HAP-1 (cell line): Measurements from ENCODE around the gene GNPAT.
A peak's percentile ranks its signal among the peaks of the same experiment; 100 is the strongest.

Source experiments
- DNase-seq, 2 experiments: peaks; one replicate each; pipeline ENCODE4 v3.0.0-alpha.2; 2016 to 2020; ENCODE audit warnings: low spot score in 2 of 2
- H3K27me3 ChIP-seq: fragments of 250-450 bp; sonication (Bioruptor Pico); 2 replicates; pipeline ENCODE4 v1.5.1; 2020; ENCODE audit warnings: low read depth, mild to moderate bottlenecking, moderate library complexity
- H3K36me3 ChIP-seq: fragments of 250-450 bp; sonication (Bioruptor Pico); replicated peaks from 2 replicates; pipeline ENCODE4 v1.5.1; 2020; ENCODE audit warnings: mild to moderate bottlenecking
- H3K4me1 ChIP-seq: fragments of 250-450 bp; sonication (Bioruptor Pico); 2 replicates; pipeline ENCODE4 v1.5.1; 2020; ENCODE audit warnings: mild to moderate bottlenecking
- H3K4me3 ChIP-seq: fragments of 250-450 bp; sonication (Bioruptor Pico); 2 replicates; pipeline ENCODE4 v1.5.1; 2020; ENCODE audit warnings: mild to moderate bottlenecking, moderate library complexity
- H3K9me3 ChIP-seq: fragments of 250-450 bp; sonication (Bioruptor Pico); 2 replicates; pipeline ENCODE4 v1.5.1; 2020; ENCODE audit warnings: mild to moderate bottlenecking, moderate library complexity
- in situ Hi-C: fragments of 300-500 bp; cut with MboI; formaldehyde crosslinking; loops from 3 replicates; pipeline ENCODE4 v1.14.3; 2020; ENCODE audit warnings: low sequenced_read_pairs, inconsistent platforms, mixed read lengths

Gene GNPAT

DNA sequence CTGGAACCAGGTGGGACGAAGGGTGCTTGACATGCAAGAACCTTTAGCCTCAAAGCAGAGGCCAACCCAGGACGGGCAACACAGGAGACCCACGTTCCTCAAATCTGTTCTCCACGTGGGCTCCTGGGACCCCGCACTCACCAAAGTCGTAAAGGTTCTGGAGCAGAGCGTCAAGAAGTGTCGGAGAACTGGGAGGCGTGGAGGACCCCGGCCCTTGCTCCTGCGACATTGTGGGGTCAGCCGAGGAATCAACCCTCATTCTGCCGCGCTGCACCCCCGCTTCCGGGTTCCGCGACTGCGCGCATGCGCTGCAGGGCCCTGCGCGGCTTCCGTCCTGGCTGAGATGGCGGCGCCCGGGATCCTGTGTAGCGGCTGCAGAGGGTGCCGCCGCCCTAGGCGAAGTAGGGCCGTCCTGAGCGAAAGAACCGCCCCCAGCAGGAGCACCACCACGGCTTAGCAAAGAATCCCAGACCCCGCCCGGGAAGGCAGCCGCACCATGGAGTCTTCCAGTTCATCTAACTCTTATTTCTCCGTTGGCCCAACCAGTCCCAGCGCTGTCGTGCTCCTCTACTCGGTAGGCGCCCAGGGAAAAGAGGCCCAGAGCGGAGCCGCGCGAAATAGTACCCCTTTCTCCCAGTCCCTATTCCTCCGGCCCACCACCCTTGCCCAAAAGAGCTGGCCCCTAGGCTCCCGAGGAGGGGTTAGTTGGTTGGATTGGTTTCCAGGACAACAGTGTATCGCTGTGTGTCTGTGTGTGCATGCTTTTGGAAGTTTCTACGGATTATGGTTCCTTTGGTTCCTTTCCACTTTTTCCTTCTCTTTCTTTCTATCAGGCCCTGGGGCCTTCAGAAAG, at the start of gene GNPAT:
TSS of gene GNPAT (plus strand) at position 330 of the 853 bp plus-strand sequence. CDS start at position 497, 167 bp downstream.
- Histone ChIP-seq H3K27me3 (no peaks in the 10 kb centered on the region), H3K4me1 (peaks cover 12% of the 10 kb centered on the region), H3K36me3 (peaks cover 22% of the 10 kb centered on the region), H3K9me3 (no peaks in the 10 kb centered on the region), H3K4me3 (peak within 1 kb of the TSS; percentile 68)
- peak; percentile 72 to 93 for DNase-seq
- in situ Hi-C loops, result no loop called here

DNA sequence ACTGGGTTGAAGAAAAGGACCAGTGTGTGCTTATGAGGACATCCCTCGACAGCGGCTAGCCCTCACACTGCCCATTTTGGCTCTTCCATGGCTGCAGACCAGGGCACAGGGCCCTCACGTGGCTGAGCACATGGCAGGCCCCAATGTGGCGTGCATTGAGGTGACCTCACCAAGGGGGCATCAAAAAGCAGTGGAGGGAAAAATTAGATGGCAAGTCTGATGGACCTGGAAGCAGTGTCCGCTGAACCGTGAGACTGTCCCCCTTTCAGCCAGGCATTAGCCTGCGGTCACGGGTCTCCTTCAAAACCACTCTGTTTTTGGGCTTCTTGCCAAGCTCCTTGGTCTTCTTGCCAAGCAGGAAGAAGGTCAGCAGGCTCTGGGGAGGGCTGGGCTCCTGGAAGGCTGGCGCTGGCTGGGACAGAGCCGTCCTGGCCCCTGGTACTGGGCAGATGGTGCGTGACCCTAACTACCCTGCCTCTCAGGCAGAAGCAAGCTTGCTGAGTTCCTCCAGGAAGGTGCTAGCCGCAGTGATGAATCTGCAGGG, 48.3 kb upstream of the GNPAT start:
- H3K4me3 ChIP-seq, result no peak overlapping the region
- H3K9me3 ChIP-seq, result no peaks in the 10 kb centered on the region
- no peak for DNase-seq
- H3K36me3 ChIP-seq, result no peaks in the 10 kb centered on the region
- H3K4me1 ChIP-seq, result no peaks in the 10 kb centered on the region
- peaks cover 12% of the 10 kb centered on the region; the same call in 1 of the 2 replicates for H3K27me3 ChIP-seq
- in situ Hi-C loops, result no loop called here

DNA sequence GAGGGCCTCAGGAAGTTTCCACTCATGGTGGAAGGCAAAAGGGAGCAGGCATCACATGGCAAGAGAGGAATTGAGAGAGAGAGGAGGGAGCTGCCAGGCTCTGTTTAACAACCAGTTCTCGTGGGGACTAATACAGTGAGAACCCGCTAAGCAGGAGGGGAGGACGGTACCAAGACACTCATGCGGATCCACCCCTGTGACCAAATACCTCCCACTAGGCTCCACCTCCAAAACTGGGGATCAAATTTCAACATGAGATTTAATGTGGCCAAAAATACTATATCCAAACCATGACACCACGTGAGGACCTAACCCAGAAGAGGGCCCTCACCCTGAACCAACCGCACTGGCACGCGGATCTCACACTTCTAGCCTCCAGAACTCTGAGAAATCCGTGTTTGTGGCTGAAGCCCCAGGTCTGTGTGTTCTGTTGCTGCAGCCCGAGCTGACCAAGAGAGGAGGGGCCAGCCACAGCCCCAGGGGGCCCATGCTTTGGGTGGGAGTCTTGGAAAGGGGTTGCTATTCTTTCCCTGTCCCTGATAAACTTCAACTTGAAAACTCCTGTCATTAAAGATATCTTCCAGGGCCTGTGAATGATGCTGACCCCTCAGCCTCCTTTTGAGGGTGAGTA, 47.2 kb upstream of the GNPAT start:
- H3K27me3 ChIP-seq, result peaks cover 10% of the 10 kb centered on the region; the same call in 1 of the 2 replicates
- no peak for DNase-seq
- H3K4me1 ChIP-seq, result no peaks in the 10 kb centered on the region
- H3K4me3 ChIP-seq, result no peak overlapping the region
- in situ Hi-C loops, result no loop called here
- H3K9me3 ChIP-seq, result no peaks in the 10 kb centered on the region
- no peaks in the 10 kb centered on the region for H3K36me3 ChIP-seq

DNA sequence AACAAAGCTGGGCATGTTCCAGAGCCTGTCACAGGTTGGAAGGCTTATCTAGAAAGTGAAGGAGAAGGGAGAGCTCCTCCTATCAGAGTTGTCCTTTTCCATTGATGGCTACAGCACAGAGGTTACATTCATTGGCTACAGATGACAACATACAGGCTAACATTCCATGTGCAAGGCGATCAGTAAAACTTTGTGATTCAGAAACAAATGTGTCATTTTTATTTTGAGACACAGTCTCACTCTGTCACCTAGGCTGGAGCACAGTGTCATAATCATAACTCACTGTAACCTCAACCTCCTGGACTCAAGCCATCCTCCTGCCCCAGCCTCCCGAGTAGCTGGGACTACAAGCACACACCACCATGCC, 46.6 kb upstream of the GNPAT start:
- H3K4me3 ChIP-seq, result no peak overlapping the region
- H3K9me3 ChIP-seq, result no peaks in the 10 kb centered on the region
- no peaks in the 10 kb centered on the region for H3K36me3 ChIP-seq
- no peaks in the 10 kb centered on the region for H3K4me1 ChIP-seq
- H3K27me3 ChIP-seq, result peaks cover 8% of the 10 kb centered on the region; the same call in 1 of the 2 replicates
- DNase-seq, result no peak
- in situ Hi-C loops, result no loop called here

DNA sequence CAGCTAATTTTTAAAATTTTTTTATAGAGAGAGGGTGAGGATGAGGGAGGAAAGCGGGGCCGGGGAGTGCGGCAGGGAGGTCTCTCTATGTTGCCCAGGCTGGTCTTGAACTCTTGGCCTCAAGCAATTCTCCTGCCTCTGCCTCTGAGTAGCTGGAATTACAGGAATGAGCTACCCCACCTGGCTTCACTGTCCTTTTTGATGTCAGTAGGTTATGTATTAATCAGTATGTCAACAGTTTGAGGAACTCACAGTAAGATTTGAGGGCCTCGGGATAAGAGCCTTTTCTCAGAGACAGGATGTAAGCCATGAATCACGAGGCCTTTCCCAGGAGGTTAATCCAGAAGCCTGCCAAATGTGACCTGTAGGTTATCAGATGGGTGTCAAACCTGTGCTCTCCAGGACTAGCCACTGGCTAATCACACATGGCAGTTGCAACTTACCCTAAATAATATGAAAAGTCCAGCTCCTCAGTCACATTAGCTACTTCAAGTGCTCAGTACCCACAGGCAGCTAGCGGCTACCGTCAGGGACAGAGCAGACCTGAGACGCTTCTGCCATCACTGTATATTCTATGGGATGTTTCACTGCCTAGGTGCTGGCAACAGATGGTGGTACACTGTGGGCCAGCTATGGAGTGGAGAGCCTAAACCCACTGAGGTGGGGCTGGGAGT, 46.0 kb upstream of the GNPAT start:
- no peaks in the 10 kb centered on the region for H3K9me3 ChIP-seq
- no peaks in the 10 kb centered on the region for H3K36me3 ChIP-seq
- no peak for DNase-seq
- H3K27me3 ChIP-seq, result peaks cover 8% of the 10 kb centered on the region; the same call in 1 of the 2 replicates
- in situ Hi-C loops, result no loop called here
- no peak overlapping the region for H3K4me3 ChIP-seq
- H3K4me1 ChIP-seq, result no peaks in the 10 kb centered on the region

DNA sequence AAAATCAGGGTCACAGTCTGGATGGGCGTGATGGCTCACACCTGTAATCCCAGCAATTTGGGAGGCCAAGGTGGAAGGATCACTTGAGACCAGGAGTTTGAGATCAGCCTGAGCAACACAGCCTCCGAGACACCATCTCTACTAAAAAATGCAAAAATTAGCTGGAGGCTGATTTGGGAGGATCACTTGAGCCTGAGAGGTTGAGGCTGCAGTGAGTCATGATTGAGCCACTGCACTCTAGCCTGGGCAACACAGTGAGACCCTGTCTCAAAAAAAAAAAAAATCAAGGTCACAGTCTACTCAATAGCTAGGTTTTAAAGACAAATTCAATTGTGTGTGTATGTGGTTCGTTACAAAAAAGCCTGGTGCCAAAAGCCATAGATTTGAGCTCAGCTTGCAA, 44.7 kb upstream of the GNPAT start:
- Histone ChIP-seq H3K4me1 (no peaks in the 10 kb centered on the region), H3K4me3 (no peak overlapping the region), H3K36me3 (no peaks in the 10 kb centered on the region), H3K27me3 (peaks cover 8% of the 10 kb centered on the region), H3K9me3 (no peaks in the 10 kb centered on the region)
- in situ Hi-C loops, result no loop called here
- no peak for DNase-seq

DNA sequence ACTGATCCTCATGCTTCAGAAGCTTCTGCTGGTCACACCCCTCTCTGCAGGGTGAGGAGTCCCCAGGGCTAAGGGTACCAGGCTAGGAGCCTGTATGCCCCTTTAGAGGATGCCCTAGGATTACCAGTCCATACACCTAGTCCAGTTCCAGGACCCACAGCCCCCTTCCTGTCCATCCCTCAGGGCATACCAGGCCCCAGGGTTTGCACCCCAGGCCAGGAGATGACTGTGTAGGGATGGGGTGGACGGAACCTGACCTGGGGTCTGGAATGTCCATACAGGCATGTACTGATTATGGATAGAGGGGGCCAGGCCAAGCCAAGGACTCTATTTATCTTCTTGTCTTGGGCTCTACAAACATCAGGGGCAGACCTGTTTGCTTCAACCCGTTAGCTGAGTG, 44.3 kb upstream of the GNPAT start:
- DNase-seq, result no peak
- Histone ChIP-seq H3K9me3 (no peaks in the 10 kb centered on the region), H3K36me3 (no peaks in the 10 kb centered on the region), H3K4me3 (no peak overlapping the region), H3K4me1 (no peaks in the 10 kb centered on the region), H3K27me3 (peaks cover 8% of the 10 kb centered on the region)
- in situ Hi-C loops, result no loop called here

DNA sequence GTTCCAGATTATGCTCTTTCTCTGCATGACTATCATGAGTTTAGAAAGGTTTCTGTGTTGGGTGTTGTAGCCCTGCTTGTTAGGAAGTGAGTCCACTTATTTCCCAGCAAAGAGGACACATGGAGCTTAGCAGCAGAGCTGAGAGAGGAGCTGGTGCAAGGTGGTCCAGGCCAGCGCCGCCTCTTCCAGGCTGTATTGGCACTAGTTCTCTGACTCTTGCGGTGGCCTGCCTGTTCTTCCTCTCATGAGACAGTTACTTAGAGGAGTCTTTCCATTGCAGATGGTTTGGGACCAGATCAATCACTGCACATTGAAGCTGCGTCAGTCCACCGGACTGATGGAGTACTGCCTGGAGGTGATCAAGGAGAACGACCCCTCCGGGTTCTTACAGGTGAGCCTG, 41.1 kb upstream of the GNPAT start:
- Histone ChIP-seq H3K9me3 (no peaks in the 10 kb centered on the region), H3K36me3 (no peaks in the 10 kb centered on the region), H3K27me3 (peaks cover 7% of the 10 kb centered on the region; the same call in 1 of the 2 replicates), H3K4me1 (no peaks in the 10 kb centered on the region), H3K4me3 (no peak overlapping the region)
- DNase-seq, result no peak
- in situ Hi-C loops, result loop anchor here (25.0 kb wide), 1 partner anchor 563 kb away; the partner anchor contains the start of gene COG2

DNA sequence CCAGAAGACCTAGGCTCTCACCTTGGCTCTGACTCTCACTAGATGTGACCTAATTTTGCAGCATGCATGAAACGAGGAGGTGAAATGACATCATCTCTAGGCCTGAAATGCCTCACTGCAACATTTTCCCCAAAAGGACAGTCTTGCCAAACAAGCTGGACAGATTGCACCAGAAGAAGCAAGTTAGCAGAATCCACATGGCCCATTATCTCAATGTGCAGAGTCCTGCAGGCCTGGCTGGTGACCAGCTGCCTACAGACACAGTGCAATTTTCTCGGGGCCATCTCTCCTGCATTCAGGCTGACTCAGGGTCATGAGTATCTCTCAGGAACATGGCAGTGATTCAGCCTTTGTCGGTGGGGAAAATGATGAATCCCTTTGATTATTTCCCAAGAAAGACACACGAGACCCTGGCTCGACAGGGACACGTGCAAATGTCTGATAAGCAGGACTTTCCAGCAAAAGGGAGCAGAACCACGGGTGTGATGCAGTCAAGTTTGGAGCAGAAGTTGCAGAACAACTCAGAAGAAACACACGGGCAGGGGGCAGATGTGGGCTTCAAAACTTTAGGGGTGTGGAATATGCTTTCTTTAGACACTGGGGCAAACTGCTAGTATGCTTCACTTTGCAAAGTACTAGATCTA, 40.5 kb upstream of the GNPAT start:
- H3K4me3 ChIP-seq, result no peak overlapping the region
- DNase-seq, result no peak
- H3K36me3 ChIP-seq, result no peaks in the 10 kb centered on the region
- in situ Hi-C loops, result loop anchor here (25.0 kb wide), 1 partner anchor 563 kb away; the partner anchor contains the start of gene COG2
- H3K9me3 ChIP-seq, result no peaks in the 10 kb centered on the region
- no peaks in the 10 kb centered on the region for H3K4me1 ChIP-seq
- H3K27me3 ChIP-seq, result peaks cover 2% of the 10 kb centered on the region; the same call in 1 of the 2 replicates

DNA sequence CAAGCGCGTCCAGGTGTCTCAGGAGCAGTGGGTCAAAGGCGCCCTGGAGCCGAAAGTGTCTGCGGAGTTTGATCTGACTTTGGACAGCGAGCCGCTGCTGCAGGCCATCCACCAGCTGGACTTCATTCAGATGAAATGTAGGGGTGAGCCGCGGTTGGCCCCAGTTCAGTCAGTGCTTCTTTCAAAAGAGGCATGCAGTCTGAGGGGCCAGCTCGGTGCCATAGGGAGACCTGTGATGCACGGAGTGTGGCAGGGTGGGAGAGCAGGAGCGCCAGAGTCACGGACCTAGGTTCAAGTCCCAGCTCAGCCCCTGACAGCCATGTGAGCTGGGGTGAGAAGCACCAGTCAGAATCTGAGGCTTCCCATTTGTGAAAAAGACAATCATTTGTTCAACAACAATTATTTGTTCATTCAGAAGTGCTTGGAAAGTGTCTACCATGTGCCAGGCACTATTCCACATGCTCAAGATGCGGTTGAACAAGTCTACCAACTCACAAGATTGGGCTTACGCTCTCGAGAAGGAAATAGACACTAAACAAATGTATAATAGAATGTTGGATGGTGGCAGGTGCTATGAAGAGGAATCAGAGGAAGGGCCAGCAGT, 39.5 kb upstream of the GNPAT start:
- DNase-seq, result no peak
- H3K36me3 ChIP-seq, result no peaks in the 10 kb centered on the region
- in situ Hi-C loops, result loop anchor here (25.0 kb wide), 1 partner anchor 564 kb away; the partner anchor contains the start of gene COG2

DNA sequence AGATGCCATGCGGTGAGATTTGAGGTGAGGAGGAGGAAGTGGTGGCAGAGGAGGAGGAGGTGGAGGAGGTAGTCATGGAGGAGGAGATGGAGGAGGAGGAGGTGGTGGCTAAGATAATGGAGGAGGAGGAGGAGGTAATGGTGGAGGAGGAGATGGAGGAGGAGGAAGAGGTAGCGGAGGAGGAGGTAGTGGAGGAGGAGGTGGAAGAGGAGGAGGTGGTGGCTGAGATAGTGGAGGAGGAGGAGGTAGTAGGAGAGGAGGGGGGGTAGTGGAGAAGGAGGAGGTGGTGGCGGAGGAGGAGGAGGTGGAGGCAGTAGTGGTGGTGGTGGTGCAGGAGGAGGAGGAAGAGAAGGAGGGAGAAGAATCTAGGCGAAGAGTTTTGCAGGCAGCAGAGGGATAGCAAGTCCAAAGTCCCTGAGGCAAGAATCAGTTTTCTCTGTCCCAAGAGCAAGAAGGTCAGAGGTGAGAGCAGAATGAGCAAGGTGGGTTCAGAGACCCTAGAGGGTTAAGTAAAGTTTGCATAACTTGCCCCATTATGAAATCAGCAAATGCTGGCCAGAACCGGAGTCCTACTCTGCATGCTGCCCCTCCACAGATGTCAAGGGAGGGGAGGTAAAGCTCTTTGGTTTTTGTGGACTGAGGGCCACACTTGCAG, 38.9 kb upstream of the GNPAT start:
- Histone ChIP-seq H3K36me3 (no peaks in the 10 kb centered on the region), H3K4me3 (no peak overlapping the region), H3K27me3 (peaks cover 2% of the 10 kb centered on the region; the same call in 1 of the 2 replicates), H3K4me1 (no peaks in the 10 kb centered on the region), H3K9me3 (no peaks in the 10 kb centered on the region)
- in situ Hi-C loops, result loop anchor here (25.0 kb wide), 1 partner anchor 565 kb away; the partner anchor contains the start of gene COG2
- DNase-seq, result no peak

More for the DNA sequence above, 39.5 kb upstream of the GNPAT start:
- Histone ChIP-seq H3K4me1 (no peaks in the 10 kb centered on the region), H3K4me3 (no peak overlapping the region), H3K9me3 (no peaks in the 10 kb centered on the region), H3K27me3 (peaks cover 2% of the 10 kb centered on the region; the same call in 1 of the 2 replicates)

DNA sequence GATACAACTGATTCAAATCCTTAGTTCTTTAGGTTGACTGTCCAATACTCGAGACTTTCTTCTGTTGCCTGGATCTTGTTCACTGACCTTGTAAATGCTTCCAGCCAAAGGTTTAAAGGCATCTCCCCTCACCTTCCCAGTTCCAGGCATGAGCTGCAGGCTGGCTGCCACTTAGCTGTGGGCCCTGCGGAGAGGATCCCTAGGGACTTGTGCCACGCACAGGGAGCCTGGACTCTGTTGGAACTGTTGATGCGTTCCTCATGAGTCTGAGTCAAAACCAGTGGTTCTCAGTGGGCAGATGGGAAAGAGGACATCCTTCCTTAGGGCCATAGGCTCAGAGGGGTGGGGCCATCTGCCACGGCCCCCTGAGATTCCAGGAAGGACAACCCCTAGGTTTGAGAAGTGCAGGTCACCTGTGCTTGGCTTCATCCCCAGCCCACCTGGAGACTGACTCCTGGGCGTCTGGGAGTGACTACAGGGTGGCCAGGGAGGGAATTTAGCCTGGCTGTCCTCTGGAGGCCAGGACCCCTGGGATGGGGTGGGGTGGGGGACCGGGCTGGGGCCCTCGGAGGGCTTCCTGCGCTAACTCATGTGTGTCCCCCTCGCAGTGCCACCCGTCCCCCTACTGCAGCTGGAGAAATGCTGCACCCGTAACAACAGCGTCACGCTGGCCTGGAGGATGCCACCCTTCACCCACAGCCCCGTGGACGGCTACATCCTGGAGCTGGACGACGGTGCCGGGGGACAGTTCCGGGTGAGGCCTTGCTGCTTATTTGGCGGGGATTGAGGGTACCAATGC, 37.6 kb upstream of the GNPAT start:
- H3K36me3 ChIP-seq, result no peaks in the 10 kb centered on the region
- in situ Hi-C loops, result loop anchor here (25.0 kb wide), 1 partner anchor 566 kb away; the partner anchor contains the start of gene COG2
- peaks cover 2% of the 10 kb centered on the region; the same call in 1 of the 2 replicates for H3K27me3 ChIP-seq
- DNase-seq, result no peak
- H3K4me3 ChIP-seq, result no peak overlapping the region
- H3K9me3 ChIP-seq, result no peaks in the 10 kb centered on the region
- no peaks in the 10 kb centered on the region for H3K4me1 ChIP-seq
